ENCODE data around the gene ARHGAP4.

Gene ARHGAP4

GRCh38 chrX:153864101-153864500 lies 62.0 kb downstream of the ARHGAP4 start:
- DNase-seq: no peak

- no peak for DNase-seq
Measured at GRCh38 chrX:153863251-153863991, 62.6 kb downstream of the ARHGAP4 start.

- DNase-seq: no peak
Measured at GRCh38 chrX:153862369-153863250, 63.5 kb downstream of the ARHGAP4 start.

- peak; percentile 74 for DNase-seq
Measured at GRCh38 chrX:153861733-153862310, 64.2 kb downstream of the ARHGAP4 start.

- DNase-seq: no peak
Measured at GRCh38 chrX:153861151-153861550, 64.9 kb downstream of the ARHGAP4 start.
